GM19351 (cell line): ENCODE data around the gene TSPAN9.

ENCODE experiments used
- ATAC-seq: cut with Tn5 transposase; IDR thresholded peaks from one replicate; pipeline ENCODE4 v1.9.1; 2021; ENCODE audit warnings: mild to moderate bottlenecking, moderate library complexity; ENCODE audit not compliant: unreplicated experiment

The TSPAN9 gene

DNA sequence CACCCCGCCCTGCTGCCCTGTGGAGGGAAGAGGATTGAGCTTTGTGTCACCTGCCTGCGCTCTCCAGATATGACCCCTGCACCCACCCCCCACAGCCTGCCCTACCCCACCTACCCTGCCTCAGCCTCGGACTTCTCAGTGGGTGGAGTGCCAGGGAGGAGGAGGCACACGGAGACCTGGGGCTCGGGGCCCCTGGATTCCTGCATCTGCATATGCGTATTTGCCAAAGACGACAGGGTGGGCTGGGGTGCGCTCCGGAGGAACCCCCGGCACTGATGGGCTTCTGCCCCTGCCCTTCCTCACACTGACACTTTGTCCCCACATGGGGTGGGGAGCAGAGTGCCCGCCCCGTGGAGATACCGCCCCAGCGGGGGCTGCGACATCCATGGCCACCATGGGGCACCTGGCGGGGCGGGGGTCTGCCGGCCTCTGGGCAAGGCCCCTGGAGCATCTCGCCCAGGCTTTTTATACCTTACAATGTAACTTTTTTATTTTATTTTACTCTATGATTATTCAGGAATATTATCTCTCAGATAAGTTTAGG, 206.0 kb downstream of the TSPAN9 start:
- no peak for ATAC-seq

DNA sequence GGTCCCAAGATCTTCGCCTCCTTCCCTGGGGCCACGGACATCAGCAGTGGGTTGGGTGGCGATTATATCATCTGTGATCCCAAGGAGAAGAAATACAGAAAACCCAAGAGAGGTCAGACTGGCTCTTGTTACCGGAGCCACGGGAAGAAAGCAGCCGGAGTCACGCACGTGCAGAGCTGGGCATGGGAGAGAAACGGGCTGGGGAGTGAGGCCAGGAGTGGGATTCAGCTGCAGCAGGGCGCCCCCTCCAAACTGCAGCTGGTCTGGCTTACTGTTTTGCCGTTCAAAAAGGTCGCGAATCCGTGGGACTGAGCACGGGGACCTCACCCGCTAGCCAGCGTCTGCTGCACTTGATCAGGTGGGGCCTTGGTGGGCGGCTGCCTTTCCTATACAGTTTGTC, 207.2 kb downstream of the TSPAN9 start:
- no peak for ATAC-seq

DNA sequence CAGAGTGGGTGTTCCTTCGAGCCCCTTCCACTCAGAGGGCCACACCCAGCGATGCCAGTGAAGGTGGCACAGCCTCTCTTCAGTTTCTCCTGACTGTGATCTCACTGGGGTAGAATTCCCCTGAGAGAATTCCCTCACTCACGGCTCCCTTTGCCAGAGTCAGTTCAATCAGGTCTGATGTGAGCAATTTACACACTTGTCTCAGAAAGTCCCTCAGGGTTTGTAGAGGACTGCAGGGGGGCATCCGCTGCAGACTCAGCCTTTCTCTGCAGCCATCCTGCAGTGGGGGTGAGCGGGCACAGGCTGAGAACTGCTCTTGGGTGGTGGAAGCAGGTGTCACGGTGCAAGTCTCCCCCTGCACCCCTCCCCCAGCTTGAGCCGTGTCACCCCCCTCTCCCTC, 208.4 kb downstream of the TSPAN9 start:
- ATAC-seq = no peak

DNA sequence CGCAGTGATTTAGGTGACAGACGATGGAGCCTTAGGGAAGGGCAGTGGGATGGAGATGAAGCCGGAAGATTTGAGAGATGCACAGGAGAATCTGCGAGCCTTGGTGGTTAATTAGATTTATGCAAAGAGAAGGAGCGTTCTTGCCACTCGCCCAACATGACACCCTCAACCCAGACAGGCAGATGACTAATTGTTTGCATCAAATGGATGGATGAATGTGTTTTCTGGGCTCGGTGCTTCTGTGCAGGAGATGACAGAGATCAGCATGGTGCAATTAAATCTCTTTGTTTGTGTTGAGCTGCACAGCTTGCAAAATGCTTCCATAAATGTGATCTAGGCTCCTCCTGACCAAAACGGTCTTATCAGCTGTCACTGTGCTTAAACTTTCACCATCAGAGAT, 211.5 kb downstream of the TSPAN9 start:
- no peak for ATAC-seq

DNA sequence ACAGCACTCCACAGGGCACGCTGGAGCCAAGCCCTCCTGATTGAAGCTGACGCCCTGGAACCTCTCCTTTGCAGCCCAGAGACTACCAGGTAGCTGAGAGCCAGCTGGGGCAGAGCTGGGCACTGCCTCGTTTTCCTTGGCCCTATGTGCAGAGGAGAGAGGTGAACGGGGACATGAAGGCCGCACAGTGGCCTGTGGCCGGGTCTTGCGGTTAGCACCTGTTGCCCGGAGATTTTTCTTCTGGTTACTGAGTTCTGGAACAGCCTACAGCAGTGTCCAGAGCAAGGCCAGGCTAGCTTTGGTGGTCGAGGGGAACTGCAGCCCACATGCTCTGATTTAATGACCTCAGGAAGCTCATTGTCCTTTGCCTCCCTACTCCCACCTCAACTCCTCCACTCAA, 212.5 kb downstream of the TSPAN9 start:
- ATAC-seq = no peak

DNA sequence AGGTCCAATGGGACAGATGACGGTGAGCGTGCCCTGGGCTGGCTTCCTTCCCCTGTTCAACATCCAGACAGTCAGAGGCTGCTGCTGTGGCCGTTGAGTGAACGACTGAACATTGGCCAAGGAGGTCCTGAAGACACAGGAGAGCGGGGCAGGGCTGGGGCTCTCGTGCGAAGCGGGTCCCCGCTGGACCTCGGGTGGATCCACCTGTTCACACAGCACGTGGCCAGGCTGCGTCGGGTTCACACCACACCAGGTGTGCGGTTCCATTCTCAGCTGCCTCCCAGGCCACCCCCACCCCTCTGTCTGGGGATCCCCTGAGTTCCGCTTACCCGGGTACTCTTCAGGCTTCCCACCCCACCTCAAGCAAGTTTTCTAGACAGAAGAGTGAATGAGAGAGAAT, 214.8 kb downstream of the TSPAN9 start:
- no peak for ATAC-seq

DNA sequence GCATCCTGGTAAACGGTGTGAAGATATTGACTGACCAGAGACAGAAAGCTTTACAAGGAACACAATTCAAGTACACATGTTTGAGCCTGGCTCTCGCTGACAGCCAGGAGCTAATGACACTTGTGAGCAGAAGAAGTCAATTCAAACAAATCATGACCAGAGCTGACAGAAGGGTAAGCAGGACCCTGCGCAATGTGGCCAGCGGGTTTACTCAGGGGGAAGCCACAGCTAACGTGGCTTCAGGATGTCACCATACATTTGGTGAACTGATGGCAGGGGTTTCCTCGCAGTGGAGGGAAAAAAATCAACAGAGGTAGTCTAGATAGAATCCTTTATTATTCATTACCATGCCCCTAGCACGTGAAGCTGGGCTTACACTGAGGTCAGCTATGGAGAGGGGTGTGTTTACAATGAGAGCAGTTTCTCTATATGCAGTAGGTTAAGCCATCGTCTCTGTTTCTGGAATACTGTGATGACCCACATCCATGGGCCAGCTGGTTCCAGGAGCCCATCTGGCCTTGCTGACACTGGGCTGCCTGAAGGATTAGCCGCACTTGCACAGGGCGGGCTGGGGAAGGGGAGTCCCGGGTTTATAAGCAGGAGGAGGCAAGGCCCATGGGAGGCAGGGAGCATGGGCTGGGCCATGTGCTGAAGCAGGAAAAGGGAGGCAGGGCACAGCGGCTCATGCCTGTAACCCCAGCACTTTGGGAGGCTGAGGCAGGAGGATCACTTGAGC, 215.7 kb downstream of the TSPAN9 start:
- no peak for ATAC-seq

DNA sequence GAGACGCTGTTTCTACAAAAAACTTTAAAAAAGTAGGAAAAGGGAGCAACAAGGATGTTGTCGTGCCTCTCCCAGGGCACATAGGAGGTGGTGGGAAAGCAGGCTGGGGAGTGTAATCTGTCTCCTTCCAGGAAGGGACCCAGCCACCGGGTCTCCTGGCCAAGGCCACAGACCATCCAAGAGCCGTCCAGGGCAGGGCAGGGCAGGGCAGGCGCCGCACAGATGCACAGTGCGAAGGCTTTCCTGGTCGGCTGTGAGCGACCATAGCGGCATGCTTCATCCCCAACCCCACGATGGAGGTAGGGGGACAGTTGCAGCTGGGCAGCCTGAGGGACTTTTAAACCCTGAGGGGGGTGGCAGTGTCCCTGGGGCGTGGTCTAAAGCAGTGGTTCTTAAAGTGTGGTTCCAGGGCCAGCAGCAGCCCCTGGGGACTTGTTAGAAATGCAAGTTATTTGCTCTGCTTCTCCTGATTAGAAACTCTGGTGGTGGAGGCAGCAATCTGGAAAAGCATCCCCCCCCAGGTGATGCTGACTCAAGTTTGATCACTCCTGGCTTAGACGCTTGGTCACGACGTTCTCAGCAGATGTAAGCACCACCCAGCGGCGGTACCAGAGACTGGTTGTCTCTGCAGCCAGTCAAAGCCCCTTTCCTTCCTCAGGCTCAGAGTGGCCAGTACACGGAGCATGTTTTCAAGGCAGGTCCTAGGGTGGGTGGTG, 216.4 kb downstream of the TSPAN9 start:
- ATAC-seq = no peak

DNA sequence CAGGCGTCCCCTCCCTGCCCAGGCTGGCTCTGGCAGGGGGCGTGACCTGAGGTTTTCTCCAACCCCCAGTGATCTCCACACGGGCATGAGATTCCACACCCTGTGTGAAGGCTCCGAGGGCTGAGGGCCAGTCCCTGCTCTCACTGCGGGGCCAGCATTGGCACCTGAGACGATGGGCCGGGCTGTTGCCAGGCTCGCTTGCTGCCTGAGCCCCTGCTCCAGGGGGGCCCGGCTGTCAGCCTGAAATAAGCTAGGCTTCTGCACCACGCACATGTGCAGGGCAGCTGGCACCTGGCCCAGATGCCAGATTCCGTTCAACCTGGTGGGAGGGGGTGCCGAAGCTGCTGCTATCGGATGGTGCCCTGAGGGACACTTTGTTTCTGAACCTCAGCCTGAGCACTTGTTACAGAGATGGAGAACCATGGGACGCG, 217.3 kb downstream of the TSPAN9 start:
- ATAC-seq = no peak

DNA sequence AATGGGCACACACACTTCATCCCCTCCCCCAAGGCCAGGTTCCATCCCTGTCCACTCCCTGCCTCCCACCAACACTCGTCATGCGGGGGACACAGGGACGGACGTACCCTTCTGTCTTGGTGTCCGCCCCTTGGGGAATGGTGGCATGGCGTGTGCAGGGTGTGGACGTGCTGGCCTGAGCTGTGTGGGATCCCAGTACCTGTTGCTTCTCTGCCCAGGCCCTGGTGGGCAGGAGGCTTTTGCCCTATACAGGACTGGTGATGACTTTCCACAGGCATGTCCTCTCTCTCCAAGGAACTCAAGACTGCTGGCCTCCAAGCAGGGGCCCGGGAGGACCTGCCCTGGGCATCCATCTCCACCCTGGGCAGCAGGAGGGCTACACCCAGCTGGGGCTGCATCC, 218.0 kb downstream of the TSPAN9 start:
- no peak for ATAC-seq

DNA sequence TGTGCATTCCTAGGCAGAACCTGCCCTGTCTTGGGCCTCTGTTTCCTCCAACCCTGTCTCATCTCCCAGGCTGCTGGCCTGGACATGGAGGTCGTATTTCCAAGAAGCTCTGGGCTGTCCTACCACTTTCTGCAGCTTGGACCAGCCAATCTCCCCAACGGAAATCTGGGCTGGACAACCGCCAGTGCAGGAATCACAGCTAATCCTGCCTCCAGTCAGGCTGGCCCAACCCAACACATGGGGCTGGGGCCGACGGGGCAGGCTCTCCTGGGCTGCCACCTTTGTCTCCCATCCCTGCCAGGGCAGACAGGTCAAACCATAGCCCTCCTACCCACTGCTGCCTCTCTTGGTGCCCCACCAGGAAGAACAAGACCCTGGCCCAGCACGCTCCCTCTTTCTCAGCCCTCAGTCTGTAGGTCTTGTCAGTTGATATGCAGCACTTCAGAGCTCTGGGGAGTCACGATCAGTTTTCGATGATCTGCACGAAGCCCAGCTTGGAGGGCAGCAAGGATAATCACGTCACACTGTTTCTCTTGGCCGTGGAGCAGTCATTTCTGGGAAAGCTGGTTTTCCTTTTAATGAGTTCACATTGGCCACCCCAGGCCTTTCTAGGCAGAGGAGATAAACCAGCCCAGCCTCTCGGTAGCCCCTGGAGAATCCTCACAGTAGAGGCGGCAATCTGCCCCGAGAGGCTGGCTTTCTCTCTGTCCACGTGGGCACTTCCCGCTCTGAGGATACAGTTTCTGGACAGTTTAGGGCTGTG, 218.6 kb downstream of the TSPAN9 start:
- no peak for ATAC-seq

DNA sequence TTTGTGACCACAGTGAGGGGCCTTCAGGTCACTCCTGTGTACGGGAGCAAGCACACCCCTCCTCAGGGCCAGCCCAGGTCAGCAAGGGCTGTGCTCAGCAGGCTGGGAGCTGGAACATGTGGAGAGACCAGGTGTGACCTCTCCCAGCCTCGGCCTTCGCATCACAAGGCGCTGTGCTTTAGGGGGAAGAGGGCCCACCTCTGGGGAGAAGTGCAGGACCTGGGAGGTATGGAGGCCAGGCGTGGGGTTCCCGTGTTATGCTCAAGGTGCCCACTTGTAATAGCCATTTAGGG, 219.2 kb downstream of the TSPAN9 start:
- no peak for ATAC-seq

DNA sequence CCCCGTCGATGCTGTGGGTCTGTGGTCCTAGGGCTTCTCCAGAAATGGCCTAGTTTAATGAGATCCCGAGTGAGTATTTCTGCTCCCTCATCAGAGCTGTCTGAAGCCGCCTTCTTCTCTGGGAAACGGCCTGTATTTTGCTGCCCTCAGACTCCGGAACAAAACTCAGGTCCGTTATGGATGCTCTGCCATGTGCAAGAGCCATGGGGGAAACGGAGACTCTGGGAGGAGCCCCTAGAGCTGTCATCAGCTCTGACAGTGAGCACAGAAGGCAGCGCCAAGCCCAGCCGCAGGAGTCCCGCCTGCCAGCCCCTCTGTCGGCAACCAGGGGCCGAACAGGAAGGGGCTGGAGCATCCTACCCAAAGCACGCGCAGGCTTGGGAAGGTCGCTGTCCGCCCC, 221.4 kb downstream of the TSPAN9 start:
- no peak for ATAC-seq

DNA sequence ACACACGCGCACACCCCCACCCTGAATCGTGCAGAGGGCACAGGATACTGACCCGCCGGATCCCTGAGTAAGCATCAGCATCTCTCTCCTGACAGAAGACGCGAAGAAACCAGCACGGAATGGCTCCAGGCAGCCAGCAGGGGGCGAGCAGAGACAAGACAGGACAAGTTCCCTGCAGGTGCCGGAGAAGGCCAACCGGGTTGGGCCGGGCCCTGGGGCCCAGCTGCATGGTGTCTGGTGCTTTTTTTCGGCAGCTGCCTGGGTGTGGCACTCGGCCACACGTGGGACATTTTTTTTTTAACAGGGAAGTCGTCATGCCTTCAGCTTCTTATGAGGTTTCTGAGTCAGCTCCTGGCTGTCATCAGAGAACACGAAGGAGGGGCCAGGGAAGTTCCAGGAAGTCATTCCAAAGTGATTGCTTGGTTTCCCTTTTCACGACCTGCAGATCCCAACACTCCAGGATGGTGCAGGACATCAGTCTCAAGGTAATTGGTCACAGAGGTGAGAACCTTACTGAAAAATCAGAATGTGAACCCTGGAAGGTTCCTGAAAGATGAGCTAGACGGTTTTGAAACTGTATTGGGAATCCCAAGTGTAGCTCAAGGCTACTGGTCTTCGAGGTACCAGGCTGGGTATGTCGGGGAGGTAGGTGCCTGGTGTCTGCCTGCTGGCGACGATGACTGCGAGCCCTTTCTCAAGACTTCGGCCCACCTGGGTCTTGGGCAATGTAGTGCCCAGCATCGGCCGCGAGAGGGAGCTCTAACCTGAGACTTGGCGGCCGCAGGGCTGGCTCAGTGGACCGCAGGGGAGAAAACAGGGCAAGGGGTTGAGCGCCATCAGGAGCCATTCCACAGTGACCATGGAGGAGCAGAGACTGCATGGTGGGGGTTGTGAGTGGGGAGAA, 223.0 kb downstream of the TSPAN9 start:
- peak; percentile 79 for ATAC-seq

DNA sequence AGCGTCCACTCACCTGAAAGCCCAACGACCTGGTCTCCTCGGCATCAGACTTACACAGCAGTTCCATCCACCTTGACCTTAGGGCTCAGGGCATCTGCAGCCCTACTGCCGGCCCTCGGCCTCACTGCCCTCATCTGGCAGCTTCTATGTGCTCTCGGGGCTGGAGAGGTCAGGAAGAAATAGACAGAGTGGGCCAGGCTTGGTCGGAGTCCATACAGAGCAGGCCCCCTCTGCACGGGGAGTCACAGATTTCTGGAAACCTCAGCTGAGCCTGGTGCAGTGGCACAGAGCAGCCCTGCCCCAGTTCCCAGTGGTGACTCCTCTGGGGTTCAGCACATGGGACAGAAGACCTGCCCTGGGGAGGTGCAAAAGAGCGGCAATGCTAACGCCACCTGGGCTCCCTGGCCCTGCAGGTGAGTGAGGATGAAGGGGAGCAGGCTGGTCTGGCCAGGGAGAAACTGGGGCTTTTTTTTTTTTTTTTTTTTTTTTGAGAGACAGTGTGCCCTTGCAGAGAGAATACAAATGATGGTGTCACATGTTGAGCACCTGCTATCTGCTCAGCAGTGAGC, 223.7 kb downstream of the TSPAN9 start:
- no peak for ATAC-seq

DNA sequence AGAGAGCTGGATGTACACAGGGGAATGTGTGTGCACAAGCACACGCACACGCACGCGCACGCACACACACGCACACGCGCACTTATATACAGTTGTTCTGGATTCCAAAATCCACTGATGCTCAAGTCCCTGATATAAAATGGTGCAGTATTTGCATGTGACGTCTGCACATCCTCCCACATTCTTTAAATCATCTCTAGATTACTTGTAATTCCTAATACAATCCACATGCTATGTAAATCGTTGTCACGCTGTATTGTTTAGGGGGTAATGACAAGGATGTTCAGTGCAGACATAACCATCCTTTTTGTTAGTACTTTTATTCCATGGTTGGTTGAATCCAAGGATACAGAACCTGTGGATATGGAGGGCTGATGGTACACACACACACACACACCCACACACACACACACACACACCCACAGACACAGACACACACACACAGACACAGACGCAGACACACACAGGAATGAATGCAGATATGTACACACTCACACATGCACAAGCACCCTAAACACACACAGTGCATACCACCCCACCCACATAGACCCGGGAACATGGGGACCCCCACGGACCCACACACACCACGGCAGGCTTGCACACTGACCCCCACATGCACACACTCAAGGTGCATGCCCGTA, 225.3 kb downstream of the TSPAN9 start:
- ATAC-seq = no peak

DNA sequence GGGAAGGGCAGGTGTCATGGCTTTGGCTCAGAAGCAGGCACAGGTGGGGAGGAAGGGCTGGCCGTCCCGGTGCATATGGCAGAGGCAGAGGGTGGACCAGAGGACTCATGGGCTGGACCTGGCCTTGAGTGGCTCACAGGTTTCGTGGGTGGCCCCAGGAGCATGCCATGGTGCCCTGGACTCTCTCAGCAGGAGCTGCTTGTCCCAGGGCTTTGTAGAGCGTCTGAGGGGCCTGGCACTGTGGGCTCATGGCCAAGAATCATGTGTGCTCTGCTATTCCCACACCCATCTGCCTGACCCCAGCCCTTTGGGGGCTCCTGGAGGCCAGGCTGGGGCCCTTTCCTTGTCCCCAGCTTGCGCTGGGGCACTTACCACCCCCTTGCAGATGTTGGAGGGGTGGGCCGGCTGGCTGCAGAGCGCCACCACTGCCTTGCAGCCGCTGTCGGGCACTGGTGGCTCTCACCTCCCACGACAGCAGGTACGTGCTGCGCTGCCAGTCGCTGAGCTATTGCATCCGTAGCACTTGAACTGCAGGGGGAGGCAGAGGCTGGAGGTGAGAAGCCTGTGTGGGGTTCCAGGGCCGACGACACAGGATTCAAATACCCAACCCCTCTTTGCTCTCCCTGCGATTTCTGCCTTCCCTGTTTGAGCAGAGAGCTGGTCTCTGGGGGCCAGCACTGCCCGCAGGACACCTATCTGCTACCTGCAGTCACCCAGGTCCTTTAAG, 226.4 kb downstream of the TSPAN9 start:
- ATAC-seq = no peak

DNA sequence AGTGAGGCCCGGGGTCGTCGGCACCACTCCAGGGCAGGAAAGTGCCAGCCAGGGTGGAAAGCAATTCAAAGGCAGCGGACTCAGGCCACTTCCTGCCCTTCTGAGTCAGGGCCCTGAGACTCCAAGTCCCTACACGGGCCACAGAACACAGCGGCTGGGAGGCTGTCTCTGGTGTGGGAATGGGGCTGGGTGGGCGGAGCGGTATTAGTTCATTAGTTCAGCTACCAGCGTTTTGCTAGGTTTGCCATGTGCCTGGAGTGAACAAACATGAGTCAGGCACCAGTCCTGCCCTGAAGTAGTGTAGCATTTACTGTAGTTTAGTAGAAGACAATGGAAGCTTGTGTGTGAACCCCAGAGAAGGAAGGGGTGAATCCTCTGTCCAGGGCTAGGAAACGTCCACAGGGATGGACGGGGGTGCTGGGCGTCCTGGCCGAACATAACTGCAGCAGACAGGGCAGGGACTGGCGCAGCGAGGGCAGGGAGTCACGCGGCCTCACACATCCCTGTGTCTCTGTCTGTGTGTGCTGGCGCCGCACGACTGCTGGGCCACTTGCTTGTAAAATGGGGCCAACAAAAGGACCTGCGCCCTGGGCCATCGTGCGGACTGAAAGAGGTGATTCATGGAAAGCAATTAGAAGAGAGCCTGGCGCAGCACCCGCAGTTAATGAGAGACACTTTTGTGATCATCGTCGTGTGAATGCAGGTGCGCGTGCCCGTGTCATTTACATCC, 227.4 kb downstream of the TSPAN9 start:
- no peak for ATAC-seq

DNA sequence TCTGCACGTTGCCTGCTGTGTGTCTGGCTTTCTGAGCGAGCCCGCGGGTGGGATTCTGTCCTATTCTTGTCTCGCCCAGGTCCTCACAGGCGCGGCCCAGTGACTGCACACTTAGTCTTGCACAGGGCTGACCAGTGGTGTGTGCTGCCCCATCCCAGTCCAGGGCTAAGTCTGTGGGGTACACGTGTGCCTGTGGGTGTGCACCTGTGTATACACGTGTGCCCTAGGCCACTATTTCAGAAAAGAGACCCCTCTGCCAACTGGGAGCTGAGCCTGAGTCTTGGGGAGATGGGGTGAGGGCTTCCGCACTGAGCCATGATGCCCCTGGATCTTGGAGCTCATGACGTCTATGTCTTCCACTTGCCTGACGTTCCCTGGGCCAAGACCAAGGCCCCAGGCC, 228.3 kb downstream of the TSPAN9 start:
- ATAC-seq = no peak
